GM20000 (cell line): ENCODE results near the gene CFH.
"Not testable (repeated sequence)": the region's sequence is repeated elsewhere in the genome, so short reads cannot be mapped to it uniquely, and the experiment has no call there.

Source experiments
- DNase-seq: peaks from one replicate; pipeline ENCODE4 v3.0.0; 2012; ENCODE audit warnings: low spot score
- CTCF ChIP-seq: IDR thresholded peaks from 2 replicates; pipeline ENCODE4 v1.5.1; 2012; ENCODE audit warnings: mild to moderate bottlenecking, control low read depth; ENCODE audit errors: extremely low read depth, missing control alignments

CFH gene

GRCh38 chr1:196680107-196680506, 28.3 kb downstream of the CFH start:
- TF ChIP-seq CTCF, result no peak
- no peak for DNase-seq

- DNase-seq, result no peak
- no peak for TF ChIP-seq CTCF
Observed at GRCh38 chr1:196684476-196684875, 32.6 kb downstream of the CFH start.

- no peak for DNase-seq
- TF ChIP-seq CTCF, result no peak
Observed at GRCh38 chr1:196685506-196685905, 33.7 kb downstream of the CFH start.

- no peak for DNase-seq
- TF ChIP-seq CTCF, result no peak
Observed at GRCh38 chr1:196689001-196689400, 37.2 kb downstream of the CFH start.

- no peak for DNase-seq
- no peak for TF ChIP-seq CTCF
Observed at GRCh38 chr1:196690582-196690981, 38.7 kb downstream of the CFH start.

GRCh38 chr1:196698993-196699392, 47.1 kb downstream of the CFH start:
- DNase-seq, result no peak

GRCh38 chr1:196701144-196701543, 49.3 kb downstream of the CFH start:
- no peak for TF ChIP-seq CTCF

More at GRCh38 chr1:196698993-196699392, 47.1 kb downstream of the CFH start:
- TF ChIP-seq CTCF, result no peak

GRCh38 chr1:196709892-196710291, 58.0 kb downstream of the CFH start:
- DNase-seq, result not testable (repeated sequence)

More at GRCh38 chr1:196701144-196701543, 49.3 kb downstream of the CFH start:
- no peak for DNase-seq
